Heart right ventricle (tissue), 16 donors: ENCODE data around the gene LRMDA. TPM values are rescaled to one million over a fixed set of nuclear protein-coding genes. Genes with fewer than 3 reads are reported as not detected.

Experiments used
- ATAC-seq, 8 donors: fragments of 200-7000 bp; cut with Tn5 transposase; one replicate each; pipeline ENCODE4 v1.9.1; 2020; ENCODE audit warnings: mild to moderate bottlenecking in 8 of 8, moderate library complexity in 8 of 8, moderate number of reproducible peaks in 1 of 8
- DNase-seq, 2 donors: peaks; one replicate each; pipeline ENCODE4 v3.0.0-alpha.2; 2020
- H3K27ac ChIP-seq, 10 donors: fragments of 200-600 bp; sonication (generic) in 2 of 10; one replicate each; pipeline versions ENCODE4 v1.5.0 to v1.8.0; 2020 to 2022; ENCODE audit warnings: mild to moderate bottlenecking in 3 of 10
- H3K27me3 ChIP-seq, 7 donors: fragments of 200-600 bp; one replicate each; pipeline ENCODE4 v1.8.0; 2021 to 2022; ENCODE audit warnings: mild to moderate bottlenecking in 2 of 7
- H3K36me3 ChIP-seq, 9 donors: fragments of 200-600 bp; sonication (generic) in 1 of 9; one replicate each; pipeline versions ENCODE4 v1.5.0 to v1.8.0; 2020 to 2022; ENCODE audit warnings: mild to moderate bottlenecking in 2 of 9
- H3K4me1 ChIP-seq, 9 donors: fragments of 200-600 bp; sonication (generic) in 1 of 9; one replicate each; pipeline versions ENCODE4 v1.5.0 to v1.8.0; 2020 to 2022; ENCODE audit warnings: mild to moderate bottlenecking in 4 of 9
- H3K4me3 ChIP-seq, 10 donors: fragments of 200-600 bp; sonication (generic) in 2 of 10; one replicate each; pipeline versions ENCODE4 v1.5.0 to v1.8.0; 2020 to 2022; ENCODE audit warnings: mild to moderate bottlenecking in 7 of 10, moderate library complexity in 2 of 10
- H3K9me3 ChIP-seq, 11 donors: fragments of 200-600 bp in 10 of 11; sonication (generic) in 2 of 11; one replicate each; pipeline versions ENCODE4 v1.5.0 to v1.8.0; 2013 to 2022; ENCODE audit warnings: mild to moderate bottlenecking in 2 of 11, control low read depth in 1 of 11, moderate library complexity in 1 of 11
- CTCF ChIP-seq, 9 donors: fragments of 200-600 bp; sonication (generic) in 2 of 9; IDR thresholded peaks; one replicate each; pipeline versions ENCODE4 v1.5.0 to v1.8.0; 2021 to 2022; ENCODE audit warnings: antibody characterized with exemption in 9 of 9, mild to moderate bottlenecking in 5 of 9, moderate library complexity in 1 of 9
- WGBS, 2 donors: extraction: QIAGEN DNeasy Blood & Tissue Kit; methylation state at CpG; one replicate each; pipeline ENCODE4 v1.1.7; 2013; ENCODE audit warnings: inconsistent platforms in 1 of 2; 5-methylcytosine and 5-hydroxymethylcytosine counted together
- intact Hi-C, 10 donors: fragments of 100-400 bp; cut with DNase I; formaldehyde crosslinking; loops; one replicate each; pipeline versions ENCODE4 v1.11.1 to v1.14.2; 2022
- polyA plus RNA-seq, 2 donors: library from polyadenylated mRNA; stranded (reverse); fragments of 200-250 nt; gene quantifications; one replicate each; pipeline ENCODE4 v1.2.3, GENCODE V29; 2013
- total RNA-seq, 10 donors: library from RNA; stranded (reverse); fragmentation: NEBNext Ultra II Directional in 3 of 10; extraction: Animal tissue kit (Norgen Biotek cat#: 25700) in 3 of 10; gene quantifications; one replicate each; pipeline versions ENCODE4 v1.2.1 to v1.2.4, GENCODE V29; 2021 to 2023
- donor health status: Arrhythmogenic right ventricular cardiomyopathy.
- donor health status: ischemic (EF 13 %, LVEDD 7.1; RV severe dilation, severe dysfunction).
- donor health status: healthy with polysubstance abuse.
- donor health status: DM: no; HTN: yes; CAD: no.
- donor health status: DM: no; HTN: no; CAD: no.
- donor health status: ischemic (EF 25% LVEDD 6.9; RV normal size, moderate dysfunction).
- donor health status: ischemic (EF 25% LVEDD 5.7; RV mildly dilated, moderate dysfunction).
- donor health status: healthy.
- donor health status: DM: yes; HTN: yes; CAD: no.
- donor health status: Ischemic cardiomyopathy.
- donor health status: ischemic (EF 35%, LVEDD 5.7; RV mildly dilated, moderate dysfunction).
- donor health status: nonischemic (EF 11% LVEDD 7.7; RV severe dilation, severe dysfunction).
- donor health status: DM: yes; HTN: yes; CAD: no.
- donor health status: PGD.
- donor health status: ischemic (EF 29% LVEDD 5.4; RV normal size, mild dysfunction).
- donor health status: nonischemic (EF 23%, LVEDD 6.1; RV moderate dilation, normal function).

The LRMDA gene
- total and polyA plus RNA-seq, 12 donors = 4.0 to 59.8 (median 12.7) TPM

- intact Hi-C loops = no loop called here
- Histone ChIP-seq H3K27ac (no peak overlapping the region), H3K36me3 (no peaks in the 10 kb centered on the region), H3K4me1 (peaks cover 0 to 9% (median 0%) of the 10 kb centered on the region in 9 donors), H3K9me3 (peaks cover 0 to 5% (median 0%) of the 10 kb centered on the region in 11 donors), H3K27me3 (no peaks in the 10 kb centered on the region), H3K4me3 (no peak overlapping the region)
- TF ChIP-seq CTCF (IDR thresholded peaks at IDR 0.05) = no peak
- DNase-seq = no peak
- ATAC-seq = no peak
- WGBS, 2 donors = 97 to 98% methylated on average over 3 of the region's 3 CpGs
Measured at GRCh38 chr10:75476985-75477384, 45.6 kb downstream of the LRMDA start.

GRCh38 chr10:75477680-75478079 is 46.3 kb downstream of the LRMDA start:
- Histone ChIP-seq H3K27me3 (no peaks in the 10 kb centered on the region), H3K9me3 (peaks cover 0 to 6% (median 0%) of the 10 kb centered on the region in 11 donors), H3K4me3 (no peak overlapping the region), H3K27ac (no peak overlapping the region), H3K4me1 (peaks cover 0 to 2% (median 0%) of the 10 kb centered on the region in 9 donors), H3K36me3 (no peaks in the 10 kb centered on the region)
- DNase-seq = no peak
- WGBS, 2 donors = 87 to 89% methylated on average over 4 of the region's 4 CpGs
- TF ChIP-seq CTCF (IDR thresholded peaks at IDR 0.05) = no peak
- ATAC-seq = no peak
- intact Hi-C loops = no loop called here

- Histone ChIP-seq H3K27ac (no peak overlapping the region), H3K4me1 (no peaks in the 10 kb centered on the region), H3K27me3 (no peaks in the 10 kb centered on the region), H3K9me3 (peaks cover 0 to 22% (median 9%) of the 10 kb centered on the region in 11 donors), H3K36me3 (no peaks in the 10 kb centered on the region), H3K4me3 (no peak overlapping the region)
- intact Hi-C loops = no loop called here
- TF ChIP-seq CTCF (IDR thresholded peaks at IDR 0.05) = no peak
- ATAC-seq (no peak), DNase-seq (no peak)
- 94 to 96% methylated on average over 3 of the region's 3 CpGs for WGBS, 2 donors
Measured at GRCh38 chr10:75480374-75480773, 49.0 kb downstream of the LRMDA start.

GRCh38 chr10:75483188-75483587 is 51.8 kb downstream of the LRMDA start:
- H3K4me3 ChIP-seq = no peak overlapping the region
- intact Hi-C loops = no loop called here
- peaks cover 0 to 22% (median 9%) of the 10 kb centered on the region in 11 donors for H3K9me3 ChIP-seq
- ATAC-seq (no peak), DNase-seq (no peak)
- no peaks in the 10 kb centered on the region for H3K27me3 ChIP-seq
- peaks cover 0 to 8% (median 0%) of the 10 kb centered on the region in 9 donors for H3K4me1 ChIP-seq
- no peaks in the 10 kb centered on the region for H3K36me3 ChIP-seq
- no peak for TF ChIP-seq CTCF (IDR thresholded peaks at IDR 0.05)
- 86 to 96% methylated on average over 1 of the region's 1 CpG for WGBS, 2 donors
- H3K27ac ChIP-seq = no peak overlapping the region
